Stimulated activated CD4-positive, alpha-beta T cell treated with anti-CD3 and anti-CD28 coated beads, Interleukin-15, amount 100 ng/mL, for 1 hour (primary cell): ENCODE measurements around the gene LGALS7B.
"Not testable (repeated sequence)": the region's sequence is repeated elsewhere in the genome, so short reads cannot be mapped to it uniquely, and the experiment has no call there.

Experiments used
- DNase-seq, 2 donors: peaks; one replicate each; pipeline ENCODE4 v3.0.0-alpha.2; 2020; ENCODE audit warnings: low read depth in 1 of 2, low spot score in 1 of 2

LGALS7B gene

GRCh38 chr19:38793671-38794070 lies 4.7 kb downstream of the LGALS7B start:
- DNase-seq = no peak

GRCh38 chr19:38795549-38795948 lies 6.5 kb downstream of the LGALS7B start:
- no peak for DNase-seq

- no peak for DNase-seq
Observed at GRCh38 chr19:38796154-38796553, 7.2 kb downstream of the LGALS7B start.

- DNase-seq = not testable (repeated sequence)
Observed at GRCh38 chr19:38797781-38798180, 8.8 kb downstream of the LGALS7B start.

- DNase-seq = no peak
Observed at GRCh38 chr19:38799104-38799503, 10.1 kb downstream of the LGALS7B start.

GRCh38 chr19:38800577-38801347 lies 11.8 kb downstream of the LGALS7B start:
- no peak for DNase-seq

GRCh38 chr19:38801359-38802095 lies 12.5 kb downstream of the LGALS7B start:
- DNase-seq = no peak

GRCh38 chr19:38803543-38803942 lies 14.5 kb downstream of the LGALS7B start:
- no peak for DNase-seq

GRCh38 chr19:38805180-38805579 lies 16.2 kb downstream of the LGALS7B start:
- no peak for DNase-seq

- no peak for DNase-seq
Observed at GRCh38 chr19:38806371-38806770, 17.4 kb downstream of the LGALS7B start.

GRCh38 chr19:38807374-38808098 lies 18.5 kb downstream of the LGALS7B start:
- not testable (repeated sequence) for DNase-seq

- DNase-seq = no peak
Observed at GRCh38 chr19:38808741-38809140, 19.7 kb downstream of the LGALS7B start.

GRCh38 chr19:38809592-38810252 lies 20.7 kb downstream of the LGALS7B start:
- no peak for DNase-seq

- no peak for DNase-seq
Observed at GRCh38 chr19:38812009-38812840, 23.2 kb downstream of the LGALS7B start.

- DNase-seq = no peak
Observed at GRCh38 chr19:38812841-38813320, 23.9 kb downstream of the LGALS7B start, which contains the start of gene LGALS4. TSS of gene LGALS4 (minus strand) at chr19:38812945. CDS start at chr19:38812886, 59 bp downstream.

- no peak for DNase-seq
Observed at GRCh38 chr19:38813323-38813722, 24.3 kb downstream of the LGALS7B start.

GRCh38 chr19:38813932-38814331 lies 24.9 kb downstream of the LGALS7B start:
- not testable (repeated sequence) for DNase-seq

- DNase-seq = no peak
Observed at GRCh38 chr19:38815059-38816001, 26.3 kb downstream of the LGALS7B start.
